ENCODE measurements around the gene RALGDS.

The RALGDS gene

DNA sequence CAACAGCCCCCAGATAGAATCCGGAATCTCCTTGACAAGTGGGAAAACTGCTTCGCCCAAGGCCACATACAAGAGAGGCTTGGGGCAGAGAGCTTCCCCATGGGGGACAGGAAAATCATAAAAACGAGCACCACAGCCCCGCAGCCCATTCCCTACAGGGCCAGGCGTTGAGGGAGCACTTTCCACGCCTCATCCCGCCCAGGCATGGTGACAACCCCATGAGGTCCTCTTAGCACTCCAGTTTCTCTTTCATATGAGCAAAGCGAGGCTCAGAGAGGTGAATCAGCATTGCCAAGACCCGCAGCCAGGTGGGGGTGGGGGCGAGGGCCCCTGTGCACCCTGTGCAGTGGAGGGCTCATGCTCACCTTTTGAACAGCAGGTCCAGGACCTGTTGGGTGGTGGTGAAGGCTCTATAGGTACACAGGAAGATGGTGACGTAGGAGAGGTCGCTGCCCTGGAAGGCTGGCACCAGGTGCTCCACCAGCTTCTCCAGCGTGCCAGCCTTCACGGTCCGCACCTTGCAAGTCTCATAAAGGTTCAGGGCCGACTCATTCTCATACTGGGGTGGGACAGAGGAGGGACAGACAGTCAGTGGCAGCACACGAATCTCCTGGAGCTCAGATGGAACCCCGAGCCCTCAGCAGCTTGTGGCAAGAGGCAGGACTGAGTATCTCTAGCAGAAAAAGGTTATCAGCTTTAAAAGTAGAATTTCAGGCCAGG, 10.9 kb downstream of the RALGDS start:
- TF ChIP-seq, protein P1, sequence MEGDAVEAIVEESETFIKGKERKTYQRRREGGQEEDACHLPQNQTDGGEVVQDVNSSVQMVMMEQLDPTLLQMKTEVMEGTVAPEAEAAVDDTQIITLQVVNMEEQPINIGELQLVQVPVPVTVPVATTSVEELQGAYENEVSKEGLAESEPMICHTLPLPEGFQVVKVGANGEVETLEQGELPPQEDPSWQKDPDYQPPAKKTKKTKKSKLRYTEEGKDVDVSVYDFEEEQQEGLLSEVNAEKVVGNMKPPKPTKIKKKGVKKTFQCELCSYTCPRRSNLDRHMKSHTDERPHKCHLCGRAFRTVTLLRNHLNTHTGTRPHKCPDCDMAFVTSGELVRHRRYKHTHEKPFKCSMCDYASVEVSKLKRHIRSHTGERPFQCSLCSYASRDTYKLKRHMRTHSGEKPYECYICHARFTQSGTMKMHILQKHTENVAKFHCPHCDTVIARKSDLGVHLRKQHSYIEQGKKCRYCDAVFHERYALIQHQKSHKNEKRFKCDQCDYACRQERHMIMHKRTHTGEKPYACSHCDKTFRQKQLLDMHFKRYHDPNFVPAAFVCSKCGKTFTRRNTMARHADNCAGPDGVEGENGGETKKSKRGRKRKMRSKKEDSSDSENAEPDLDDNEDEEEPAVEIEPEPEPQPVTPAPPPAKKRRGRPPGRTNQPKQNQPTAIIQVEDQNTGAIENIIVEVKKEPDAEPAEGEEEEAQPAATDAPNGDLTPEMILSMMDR (IDR thresholded peaks at IDR 0.05; ENCODE audit: low read depth, low read length) = no peak
- no peak overlapping the region for H3K4me3 ChIP-seq (ENCODE audit: low read depth, low read length)
- in situ Hi-C loops (cut with HindIII; ENCODE audit: low sequenced_read_pairs) = no loop called here
- DNase-seq (ENCODE audit: low read depth, low spot score) = no peak

DNA sequence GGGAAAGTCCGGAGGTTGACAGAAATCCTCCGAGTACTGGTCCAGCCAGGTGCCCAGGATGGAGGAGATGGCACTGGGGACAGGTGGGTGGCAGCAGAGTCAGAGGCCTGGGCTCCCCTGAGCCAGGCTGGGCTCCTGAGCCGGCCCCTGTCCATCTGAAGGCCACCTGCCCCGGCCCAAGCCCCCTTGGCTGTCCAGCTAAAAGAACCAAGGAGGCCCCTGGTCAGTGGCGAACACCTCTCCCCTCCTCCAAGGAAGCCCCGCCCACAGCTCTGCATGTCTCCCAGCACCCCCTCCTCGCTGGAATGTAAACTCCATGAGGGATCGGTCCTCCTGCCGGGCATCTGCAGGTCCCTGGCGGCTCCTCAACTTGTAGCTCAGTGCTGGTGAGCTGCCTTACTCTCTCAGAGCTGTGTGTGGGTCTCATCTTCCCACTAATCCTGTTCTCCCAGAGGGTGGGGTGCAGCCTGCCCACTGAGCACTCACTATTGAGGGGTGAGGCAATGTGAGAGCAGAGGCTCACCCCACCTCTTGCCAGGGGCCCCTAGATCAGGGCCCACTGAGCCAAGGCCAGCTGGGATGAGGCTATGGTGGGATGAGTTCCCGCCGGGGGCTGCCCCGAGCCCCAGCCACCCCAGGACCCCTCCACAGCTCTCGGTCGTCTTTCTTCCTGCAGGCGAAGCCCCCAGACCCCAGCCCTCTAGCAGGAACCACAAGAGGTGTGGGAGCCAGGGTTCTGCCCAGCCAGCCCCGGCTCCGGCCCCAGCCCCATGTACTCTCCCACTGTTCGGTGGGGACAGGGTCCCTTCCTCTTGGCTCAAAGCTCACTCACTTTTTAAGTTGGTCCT, 12.0 kb downstream of the RALGDS start:
- in situ Hi-C loops (cut with HindIII; ENCODE audit: low sequenced_read_pairs) = no loop called here
- TF ChIP-seq, protein P1 (IDR thresholded peaks at IDR 0.05; ENCODE audit: low read depth, low read length) = no peak
- DNase-seq (ENCODE audit: low read depth, low spot score) = no peak
- no peak overlapping the region for H3K4me3 ChIP-seq (ENCODE audit: low read depth, low read length)

DNA sequence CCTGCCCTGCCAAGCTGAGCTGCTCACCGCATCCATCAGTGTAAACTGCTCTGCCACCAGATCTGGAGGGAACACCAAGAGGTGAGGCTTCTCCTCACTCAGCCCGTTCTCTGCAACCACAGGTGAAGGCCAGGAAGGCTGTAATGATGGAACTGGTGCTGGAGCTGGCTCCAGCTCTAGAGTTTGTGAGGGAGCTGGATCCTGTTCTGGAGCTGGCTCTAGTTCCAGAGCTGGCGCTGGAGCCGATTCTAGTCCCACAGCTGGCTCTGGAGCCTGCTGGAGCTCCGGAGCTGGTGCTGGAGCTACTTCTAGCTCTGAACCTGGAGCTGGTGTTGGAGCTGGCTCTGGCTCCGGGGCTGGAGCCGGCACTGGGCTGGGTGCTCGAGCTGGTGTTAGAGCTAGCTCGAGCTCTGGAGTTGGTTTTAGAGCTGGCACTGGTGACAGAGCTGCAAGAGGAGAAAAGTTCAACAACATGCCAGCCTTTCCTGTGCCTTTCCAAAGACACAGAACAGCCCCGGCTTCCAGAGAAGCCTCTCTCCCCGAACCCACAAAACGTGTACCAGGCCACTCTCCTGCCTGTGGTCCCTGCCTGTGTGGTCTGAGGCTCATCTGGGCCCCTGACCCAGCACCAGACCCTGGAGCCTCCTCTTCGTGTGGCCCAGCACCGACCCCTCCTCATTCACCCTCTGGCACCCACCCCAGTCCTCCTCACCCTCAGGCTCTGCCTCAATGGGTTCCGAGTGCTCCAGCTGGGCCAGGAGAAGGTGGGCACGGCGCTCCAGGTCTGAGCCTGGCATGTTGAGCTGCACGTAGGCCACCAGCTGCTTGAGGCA, 12.9 kb downstream of the RALGDS start:
- no peak for DNase-seq (ENCODE audit: low read depth, low spot score)
- no peak overlapping the region for H3K4me3 ChIP-seq (ENCODE audit: low read depth, low read length)
- in situ Hi-C loops (cut with HindIII; ENCODE audit: low sequenced_read_pairs) = no loop called here
- TF ChIP-seq, protein P1 (IDR thresholded peaks at IDR 0.05; ENCODE audit: low read depth, low read length) = no peak

DNA sequence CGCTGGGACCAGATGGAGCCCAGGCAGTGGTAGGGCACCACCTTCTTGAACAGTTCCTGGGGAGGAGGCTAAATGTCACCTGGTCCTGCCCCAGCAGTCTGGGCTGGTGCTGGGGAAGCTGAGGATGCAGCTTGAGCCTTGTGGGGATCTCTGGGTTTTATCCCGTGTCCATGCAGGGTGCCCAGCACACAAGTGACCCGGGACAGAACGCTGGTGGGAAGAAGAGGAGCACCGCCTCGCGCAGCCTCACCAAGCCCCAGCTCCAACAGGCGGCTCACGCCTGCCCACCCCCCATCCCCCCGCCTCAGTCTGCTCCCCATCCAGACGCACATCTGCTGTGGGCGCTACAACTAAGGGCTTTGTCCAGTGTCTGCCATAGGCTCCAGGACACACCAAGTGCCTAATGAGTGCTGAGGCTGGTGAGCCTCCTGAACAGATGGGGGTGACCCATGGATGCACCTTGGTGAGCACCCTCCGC, 13.8 kb downstream of the RALGDS start:
- no peak overlapping the region for H3K4me3 ChIP-seq (ENCODE audit: low read depth, low read length)
- DNase-seq (ENCODE audit: low read depth, low spot score) = no peak
- in situ Hi-C loops (cut with HindIII; ENCODE audit: low sequenced_read_pairs) = no loop called here
- TF ChIP-seq, protein P1 (IDR thresholded peaks at IDR 0.05; ENCODE audit: low read depth, low read length) = no peak

DNA sequence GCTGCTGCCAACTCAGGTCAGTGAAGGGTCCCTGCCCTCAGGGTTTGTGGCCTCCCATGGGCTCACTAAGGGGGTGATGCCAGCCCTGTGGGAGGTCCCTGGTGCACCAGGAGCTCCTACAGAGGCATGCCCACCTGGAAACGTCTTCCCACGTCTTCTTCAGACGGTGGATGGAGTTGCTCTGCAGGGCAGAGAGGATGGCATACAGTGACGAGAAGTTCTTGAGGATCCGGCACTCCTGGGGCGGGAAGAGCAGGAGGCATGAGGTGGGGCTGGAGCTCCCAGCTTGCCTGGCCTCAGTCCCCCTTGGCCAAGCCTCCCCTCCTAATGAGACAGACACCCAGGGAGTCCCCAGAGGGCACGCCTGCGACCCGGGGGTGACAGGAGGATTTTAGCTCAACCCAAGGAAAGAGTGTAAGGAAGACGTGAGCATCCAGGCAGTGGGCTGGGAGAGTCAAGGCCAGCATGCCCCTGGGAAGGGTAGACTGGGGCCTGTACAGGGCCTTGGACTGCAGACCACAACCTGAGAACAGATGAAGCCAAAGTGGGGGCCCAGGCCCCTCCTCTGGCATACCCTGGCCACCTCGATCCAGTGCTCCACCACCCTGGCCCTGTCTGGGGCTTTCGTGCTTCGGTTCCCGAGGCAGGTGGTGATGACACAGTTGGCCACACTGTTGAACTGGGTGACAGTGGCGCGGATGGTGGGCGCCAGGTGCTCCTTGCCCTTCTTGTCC, 14.4 kb downstream of the RALGDS start:
- in situ Hi-C loops (cut with HindIII; ENCODE audit: low sequenced_read_pairs) = no loop called here
- TF ChIP-seq, protein P1 (IDR thresholded peaks at IDR 0.05; ENCODE audit: low read depth, low read length) = no peak
- H3K4me3 ChIP-seq (ENCODE audit: low read depth, low read length) = no peak overlapping the region
- DNase-seq (ENCODE audit: low read depth, low spot score) = no peak

DNA sequence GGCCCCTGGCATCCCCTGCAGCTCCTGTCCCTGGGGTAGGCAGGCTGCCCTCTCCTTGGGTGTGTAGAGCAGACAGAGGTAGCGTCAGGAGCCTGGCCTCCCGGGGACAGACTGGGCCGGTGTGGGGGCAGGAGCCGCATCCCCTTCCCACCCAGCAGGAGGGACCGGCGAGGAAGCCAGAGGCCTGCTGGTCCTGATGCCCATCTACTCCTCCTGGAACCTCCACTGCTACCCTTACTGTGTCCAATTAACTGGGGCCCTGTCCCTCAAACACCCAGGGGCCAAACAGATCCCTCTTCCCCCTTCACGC, 15.6 kb downstream of the RALGDS start:
- H3K4me3 ChIP-seq (ENCODE audit: low read depth, low read length) = no peak overlapping the region
- no peak for DNase-seq (ENCODE audit: low read depth, low spot score)
- TF ChIP-seq, protein P1 (IDR thresholded peaks at IDR 0.05; ENCODE audit: low read depth, low read length) = no peak
- in situ Hi-C loops (cut with HindIII; ENCODE audit: low sequenced_read_pairs) = no loop called here
